ENCODE measurements around the gene AGBL5. TPM values are rescaled to one million over a fixed set of nuclear protein-coding genes. Genes with fewer than 3 reads are reported as not detected.

The AGBL5 gene
- total and polyA plus RNA-seq, 2 of the 13 experiments (the other 11 are each of a cell fraction or from before 2014, with no cell fraction given) = 55.9 to 73.3 TPM

GRCh38 chr2:27091746-27092695 lies 40.6 kb downstream of the AGBL5 start (continued):
- TF ChIP-seq E2F5 (CRISPR knock-in tag; conservative IDR thresholded peaks at IDR 0.05) (no peak), CHCHD3 (CRISPR knock-in tag; IDR thresholded peaks at IDR 0.05) (peak; percentile 76), ZNF329 (CRISPR knock-in tag; IDR thresholded peaks at IDR 0.05; ENCODE audit: low read depth) (0 out of 2 replicates have a peak, but pooled peaks have one; percentile 6), SAP130 (CRISPR knock-in tag; IDR thresholded peaks at IDR 0.05; ENCODE audit: low read depth) (0 out of 2 replicates have a peak, but pooled peaks have one; percentile 9), ZNF556 (CRISPR knock-in tag; IDR thresholded peaks at IDR 0.05; ENCODE audit: borderline replicate concordance) (0 out of 2 replicates have a peak, but pooled peaks have one; percentile 8), DPF2 (CRISPR knock-in tag; IDR thresholded peaks at IDR 0.05; ENCODE audit: borderline replicate concordance, low read depth) (0 out of 2 replicates have a peak, but pooled peaks have one; percentile 14), ARID4A (CRISPR knock-in tag; IDR thresholded peaks at IDR 0.05; ENCODE audit: borderline replicate concordance) (peak; percentile 10; the same call in 1 of the 2 replicates), ARNT (IDR thresholded peaks at IDR 0.05) (no peak), ZNF629 (CRISPR knock-in tag; conservative IDR thresholded peaks at IDR 0.05) (no peak), ZNF546 (CRISPR knock-in tag; conservative IDR thresholded peaks at IDR 0.05) (peak; percentile 29; the same call in 1 of the 2 replicates), ERF (CRISPR knock-in tag; IDR thresholded peaks at IDR 0.05) (0 out of 2 replicates have a peak, but pooled peaks have one; percentile 13), JUND (CRISPR knock-in tag; IDR thresholded peaks at IDR 0.05) (peak; percentile 36; the same call in 1 of the 2 replicates), STAG1 (CRISPR knock-in tag; IDR thresholded peaks at IDR 0.05) (0 out of 2 replicates have a peak, but pooled peaks have one; percentile 19), POLR2AphosphoS5 (IDR thresholded peaks at IDR 0.05; ENCODE audit: low read depth, low read length) (peak; percentile 36; the same call in 1 of the 2 replicates), ZNF761 (CRISPR knock-in tag; conservative IDR thresholded peaks at IDR 0.05) (peak; percentile 13; the same call in 1 of the 2 replicates), KAT7 (CRISPR knock-in tag; IDR thresholded peaks at IDR 0.05; ENCODE audit: borderline replicate concordance) (0 out of 2 replicates have a peak, but pooled peaks have one; percentile 6), ZBTB38 (CRISPR knock-in tag; IDR thresholded peaks at IDR 0.05) (peak; percentile 87)
- TF ChIP-seq, protein P1, sequence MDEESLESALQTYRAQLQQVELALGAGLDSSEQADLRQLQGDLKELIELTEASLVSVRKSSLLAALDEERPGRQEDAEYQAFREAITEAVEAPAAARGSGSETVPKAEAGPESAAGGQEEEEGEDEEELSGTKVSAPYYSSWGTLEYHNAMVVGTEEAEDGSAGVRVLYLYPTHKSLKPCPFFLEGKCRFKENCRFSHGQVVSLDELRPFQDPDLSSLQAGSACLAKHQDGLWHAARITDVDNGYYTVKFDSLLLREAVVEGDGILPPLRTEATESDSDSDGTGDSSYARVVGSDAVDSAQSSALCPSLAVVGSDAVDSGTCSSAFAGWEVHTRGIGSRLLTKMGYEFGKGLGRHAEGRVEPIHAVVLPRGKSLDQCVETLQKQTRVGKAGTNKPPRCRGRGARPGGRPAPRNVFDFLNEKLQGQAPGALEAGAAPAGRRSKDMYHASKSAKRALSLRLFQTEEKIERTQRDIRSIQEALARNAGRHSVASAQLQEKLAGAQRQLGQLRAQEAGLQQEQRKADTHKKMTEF (CRISPR knock-in tag; IDR thresholded peaks at IDR 0.05) = no peak
- TF ChIP-seq, protein P2, sequence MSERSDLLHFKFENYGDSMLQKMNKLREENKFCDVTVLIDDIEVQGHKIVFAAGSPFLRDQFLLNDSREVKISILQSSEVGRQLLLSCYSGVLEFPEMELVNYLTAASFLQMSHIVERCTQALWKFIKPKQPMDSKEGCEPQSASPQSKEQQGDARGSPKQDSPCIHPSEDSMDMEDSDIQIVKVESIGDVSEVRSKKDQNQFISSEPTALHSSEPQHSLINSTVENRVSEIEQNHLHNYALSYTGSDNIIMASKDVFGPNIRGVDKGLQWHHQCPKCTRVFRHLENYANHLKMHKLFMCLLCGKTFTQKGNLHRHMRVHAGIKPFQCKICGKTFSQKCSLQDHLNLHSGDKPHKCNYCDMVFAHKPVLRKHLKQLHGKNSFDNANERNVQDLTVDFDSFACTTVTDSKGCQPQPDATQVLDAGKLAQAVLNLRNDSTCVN (CRISPR knock-in tag; IDR thresholded peaks at IDR 0.05; ENCODE audit: borderline replicate concordance) = no peak

All from HepG2 (cell line).